ENCODE measurements around the gene LRP2BP.

GRCh38 chr4:185322803-185323202 is 72.9 kb downstream of the LRP2BP start:
- TF ChIP-seq POLR2A (IDR thresholded peaks at IDR 0.05; ENCODE audit: low read length) (no peak), GATA1 (IDR thresholded peaks at IDR 0.05; ENCODE audit: low read depth, low read length) (no peak)

Data from erythroblast (primary cell).